ENCODE results near the gene CC2D1A.
A peak's percentile ranks its signal among the peaks of the same experiment; 100 is the strongest.
"Not testable (repeated sequence)": the region's sequence is repeated elsewhere in the genome, so short reads cannot be mapped to it uniquely, and the experiment has no call there.

CC2D1A gene

GRCh38 chr19:13962699-13963602 is 57.0 kb downstream of the CC2D1A start:
- no peak for DNase-seq (ENCODE audit: low read depth)

DNA sequence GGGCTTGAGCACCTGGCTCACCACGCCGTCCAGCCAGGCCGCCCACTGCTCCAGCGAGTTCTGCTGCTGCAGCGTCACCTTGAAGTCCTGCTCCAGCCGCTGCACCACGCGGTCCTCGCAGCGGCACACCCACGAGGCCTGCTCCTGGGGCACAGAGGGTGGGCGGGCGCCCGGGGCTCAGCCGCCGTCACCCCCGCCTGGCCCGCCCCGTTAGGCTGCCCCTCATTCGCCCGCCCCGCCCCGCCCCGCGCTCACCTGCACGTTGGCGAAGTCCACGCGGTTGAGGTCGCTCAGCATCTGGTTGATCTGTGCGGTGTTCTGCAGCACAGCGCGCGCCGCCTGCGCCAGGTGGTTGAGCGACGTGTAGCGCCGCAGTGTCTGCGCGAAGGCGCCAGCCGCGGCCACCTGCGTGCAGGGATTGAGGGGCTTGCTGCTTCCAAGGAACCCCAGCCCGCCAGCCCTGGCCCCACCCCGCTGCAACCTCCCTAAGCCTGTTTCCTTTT is 57.7 kb downstream of the CC2D1A start:
- DNase-seq (ENCODE audit: low read depth): no peak

DNA sequence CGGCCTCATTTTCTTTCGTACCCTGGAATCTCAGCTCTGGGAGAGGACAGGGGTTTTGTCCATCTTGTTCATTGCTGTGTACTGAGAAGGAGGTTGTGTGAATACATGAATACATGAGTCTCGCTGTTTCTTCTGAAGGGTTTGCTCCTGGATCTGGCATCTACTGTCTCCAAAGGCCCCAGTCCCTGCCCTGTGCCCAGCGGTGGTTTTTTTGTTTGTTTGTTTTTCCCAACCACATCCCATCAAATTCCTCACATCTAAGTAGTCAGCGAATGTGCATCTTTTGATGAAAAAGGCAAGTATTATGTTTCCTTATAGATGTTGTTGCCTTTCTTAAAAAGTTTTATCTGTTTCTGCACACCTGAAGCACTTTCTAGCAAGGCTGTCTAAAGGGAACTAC is 58.8 kb downstream of the CC2D1A start:
- peak; percentile 5 for DNase-seq (ENCODE audit: low read depth)

DNA sequence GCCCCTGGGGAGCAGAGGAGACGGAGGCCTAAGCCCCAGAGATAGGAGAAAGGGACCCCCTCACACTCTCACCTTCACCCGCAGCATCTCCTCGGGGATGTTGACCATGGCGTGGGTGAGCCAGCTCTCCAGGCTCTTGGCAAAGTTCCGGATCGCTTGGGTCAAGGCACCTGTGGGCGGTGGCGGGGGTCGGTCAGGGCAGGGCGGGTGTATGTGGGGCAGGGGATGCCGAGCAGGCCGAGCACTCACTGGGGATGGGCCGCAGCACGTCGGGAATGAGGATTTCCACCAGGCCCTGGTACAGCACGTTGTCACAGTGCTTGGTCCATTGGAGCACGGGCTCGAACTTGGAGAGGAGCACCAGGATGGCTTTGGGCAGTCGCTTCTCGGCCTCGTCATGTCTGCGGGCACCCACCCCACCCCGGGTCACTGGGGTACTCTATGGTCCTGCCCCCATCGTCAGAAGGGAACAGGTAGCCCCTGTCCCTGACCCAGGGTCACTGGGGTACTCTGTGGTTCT is 59.4 kb downstream of the CC2D1A start:
- no peak for DNase-seq (ENCODE audit: low read depth)

DNA sequence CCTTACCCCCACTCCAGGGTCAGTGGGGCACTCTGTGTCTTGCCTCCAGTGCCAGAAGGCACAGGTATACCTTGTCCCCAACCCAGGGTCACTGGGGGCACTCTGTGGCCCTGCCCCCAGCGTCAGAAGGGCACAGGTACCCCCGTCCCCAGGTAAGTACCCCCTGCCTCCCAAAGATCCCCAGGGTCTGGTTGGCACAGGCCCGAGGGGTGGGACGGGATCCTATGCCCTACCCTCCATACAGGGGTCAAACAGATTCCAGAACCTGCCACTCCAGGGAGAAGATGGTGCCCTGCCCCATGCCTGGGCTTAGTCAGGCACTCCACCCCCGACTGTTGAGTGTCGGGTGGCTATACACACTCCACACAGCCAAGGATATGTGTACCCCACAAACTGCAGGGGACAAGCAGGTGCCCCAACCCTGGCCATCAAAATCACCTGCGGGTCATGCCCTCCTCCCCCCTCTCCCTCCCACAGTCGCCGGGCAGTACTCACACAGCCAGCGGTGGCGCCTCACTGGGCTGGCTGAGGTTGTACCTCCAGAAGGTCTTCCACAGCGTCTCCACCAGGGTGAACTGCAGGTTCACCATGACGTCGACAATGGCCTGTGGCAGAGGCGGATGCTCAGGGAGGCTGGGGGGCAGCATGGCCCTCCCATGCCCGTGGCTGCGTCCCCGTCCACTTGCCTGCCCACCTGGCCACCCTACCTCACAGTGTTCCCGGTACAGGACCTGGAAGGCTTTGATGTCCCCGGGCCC is 60.1 kb downstream of the CC2D1A start:
- DNase-seq (ENCODE audit: low read depth): no peak

GRCh38 chr19:13966684-13967128 is 60.7 kb downstream of the CC2D1A start:
- DNase-seq (ENCODE audit: low read depth): no peak

- DNase-seq (ENCODE audit: low read depth): not testable (repeated sequence)
Observed at GRCh38 chr19:13967206-13967605, 61.2 kb downstream of the CC2D1A start.

- no peak for DNase-seq (ENCODE audit: low read depth)
Observed at GRCh38 chr19:13968383-13968935, 62.5 kb downstream of the CC2D1A start.

GRCh38 chr19:13968999-13969398 is 63.0 kb downstream of the CC2D1A start:
- no peak for DNase-seq (ENCODE audit: low read depth)

DNA sequence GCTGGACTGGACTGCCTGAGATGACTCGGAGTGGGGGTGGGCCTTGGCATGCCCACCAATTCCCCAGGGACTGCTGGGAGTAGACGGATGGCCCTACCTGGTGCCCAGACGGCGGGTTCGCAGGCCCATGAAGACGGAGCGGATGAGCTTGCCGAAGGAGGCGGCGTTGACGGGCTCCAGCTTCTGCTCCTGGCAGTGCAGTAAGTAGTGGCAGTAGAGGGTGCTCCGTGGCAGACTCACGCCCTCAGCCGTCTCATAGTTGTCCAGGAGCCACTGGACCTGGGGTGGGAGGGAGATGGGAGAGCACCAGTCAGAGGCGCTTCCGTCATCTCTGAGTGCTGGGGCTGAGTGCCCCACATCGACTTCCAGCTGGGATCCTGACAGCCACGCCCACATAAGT is 63.9 kb downstream of the CC2D1A start:
- DNase-seq (ENCODE audit: low read depth): no peak

GRCh38 chr19:13971868-13972267 is 65.9 kb downstream of the CC2D1A start:
- not testable (repeated sequence) for DNase-seq (ENCODE audit: low read depth)

- DNase-seq (ENCODE audit: low read depth): no peak
Observed at GRCh38 chr19:13972368-13973155, 66.6 kb downstream of the CC2D1A start.

- DNase-seq (ENCODE audit: low read depth): not testable (repeated sequence)
Observed at GRCh38 chr19:13973479-13973878, 67.5 kb downstream of the CC2D1A start.

GRCh38 chr19:13974073-13974472 is 68.1 kb downstream of the CC2D1A start:
- DNase-seq (ENCODE audit: low read depth): no peak

DNA sequence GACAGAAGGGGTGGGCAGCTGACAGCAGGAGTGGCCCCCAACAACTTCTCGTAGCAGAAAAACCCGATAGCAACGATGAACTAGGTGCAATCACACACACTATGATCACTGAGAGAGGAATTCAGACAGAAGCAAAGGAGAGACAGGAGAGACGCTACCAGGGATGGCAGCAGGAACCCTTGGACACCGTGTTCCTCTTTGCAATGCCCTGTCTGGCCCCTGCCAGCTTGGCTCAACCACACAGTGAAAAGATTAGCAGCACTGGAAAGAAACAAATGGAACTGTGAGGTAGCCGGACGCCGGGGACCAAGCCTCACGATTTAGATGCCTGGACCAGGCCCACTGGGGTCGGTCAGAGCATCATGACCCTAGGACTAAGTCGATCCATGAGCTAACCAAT is 69.9 kb downstream of the CC2D1A start:
- DNase-seq (ENCODE audit: low read depth): no peak

GRCh38 chr19:13976446-13976845 is 70.4 kb downstream of the CC2D1A start:
- DNase-seq (ENCODE audit: low read depth): no peak

DNA sequence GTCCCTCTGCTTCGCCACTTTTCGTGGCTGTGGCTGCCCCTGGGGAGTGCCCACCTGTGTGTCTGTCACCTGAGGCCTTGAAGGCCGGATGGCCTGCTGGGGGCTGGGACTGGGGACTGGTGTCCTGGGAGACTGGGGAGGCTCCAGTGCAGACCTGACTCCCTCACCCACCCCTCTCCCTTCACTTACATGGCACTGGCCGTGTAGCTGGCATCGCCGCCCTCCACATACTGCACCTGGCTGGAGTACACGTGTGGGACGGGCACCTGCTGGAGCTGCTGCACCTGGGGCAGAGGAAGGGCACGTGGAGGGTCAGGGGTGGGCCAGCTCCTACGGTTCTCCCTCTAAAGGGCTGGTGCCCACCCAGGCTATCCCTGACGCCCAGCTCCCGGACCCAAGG is 71.8 kb downstream of the CC2D1A start:
- DNase-seq (ENCODE audit: low read depth): no peak

- no peak for DNase-seq (ENCODE audit: low read depth)
Observed at GRCh38 chr19:13978351-13979243, 72.6 kb downstream of the CC2D1A start.

GRCh38 chr19:13979244-13979615 is 73.2 kb downstream of the CC2D1A start:
- DNase-seq (ENCODE audit: low read depth): no peak

DNA sequence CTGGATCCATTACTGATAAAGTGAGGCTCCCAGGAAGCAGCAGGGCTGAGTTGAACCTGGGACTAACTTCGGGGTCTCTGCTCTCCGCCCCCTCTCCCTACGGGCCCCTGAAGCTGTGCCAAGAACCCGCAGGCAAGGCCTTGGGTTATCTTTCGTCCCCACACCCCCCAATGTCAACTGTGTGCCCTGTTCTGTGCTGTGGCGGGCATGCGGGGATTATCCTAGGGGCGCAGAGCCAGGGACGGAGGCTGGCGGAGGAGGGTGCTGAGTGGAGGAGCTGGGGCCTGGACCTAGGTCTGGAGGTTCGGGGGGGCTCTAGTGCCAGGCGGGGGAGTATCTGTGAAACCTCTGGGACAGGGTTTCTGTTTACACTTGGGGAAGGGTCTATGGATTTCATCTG is 73.7 kb downstream of the CC2D1A start:
- no peak for DNase-seq (ENCODE audit: low read depth)

GRCh38 chr19:13980340-13980739 is 74.3 kb downstream of the CC2D1A start:
- DNase-seq (ENCODE audit: low read depth): no peak
